Skeletal muscle cell (primary cell): ENCODE results near the gene ID3.
A peak's percentile ranks its signal among the peaks of the same experiment; 100 is the strongest.

Source experiments
- DNase-seq: peaks from one replicate; pipeline ENCODE4 v3.0.0-alpha.2; 2010; ENCODE audit warnings: low read depth
- H3K4me3 ChIP-seq: 2 replicates; pipeline ENCODE4 v1.5.1; 2011; ENCODE audit warnings: low read depth, mild to moderate bottlenecking, control low read depth, low read length, moderate library complexity

ID3 gene

GRCh38 chr1:23531562-23532094 lies 27.7 kb downstream of the ID3 start:
- no peak for DNase-seq
- peak overlapping the region; percentile 32 for H3K4me3 ChIP-seq

- no peak for DNase-seq
- peak within 1 kb of the TSS; percentile 58 for H3K4me3 ChIP-seq
These were observed 28.3 kb downstream of the ID3 start, which contains the start of gene E2F2 for GRCh38 chr1:23530747-23531561. Gene E2F2, minus strand, starts transcription at chr1:23531233. Its CDS starts 440 bp downstream, at chr1:23530793.

- H3K4me3 ChIP-seq = peak overlapping the region; percentile 58
- DNase-seq = no peak
These were observed 29.1 kb downstream of the ID3 start for GRCh38 chr1:23530087-23530746.

GRCh38 chr1:23529146-23530086 lies 29.9 kb downstream of the ID3 start:
- DNase-seq = no peak
- no peak overlapping the region for H3K4me3 ChIP-seq

- H3K4me3 ChIP-seq = no peak overlapping the region
- no peak for DNase-seq
These were observed 30.9 kb downstream of the ID3 start for GRCh38 chr1:23528250-23528978.

- no peak for DNase-seq
- no peak overlapping the region for H3K4me3 ChIP-seq
These were observed 31.4 kb downstream of the ID3 start for GRCh38 chr1:23527900-23528249.

- DNase-seq = no peak
- no peak overlapping the region for H3K4me3 ChIP-seq
These were observed 31.9 kb downstream of the ID3 start for GRCh38 chr1:23527366-23527765.

- no peak overlapping the region for H3K4me3 ChIP-seq
These were observed 32.8 kb downstream of the ID3 start for GRCh38 chr1:23526329-23527041.

GRCh38 chr1:23525558-23526250 lies 33.6 kb downstream of the ID3 start:
- no peak overlapping the region for H3K4me3 ChIP-seq
- DNase-seq = no peak

More at GRCh38 chr1:23526329-23527041, 32.8 kb downstream of the ID3 start:
- DNase-seq = no peak

- no peak for DNase-seq
- H3K4me3 ChIP-seq = no peak overlapping the region
These were observed 34.4 kb downstream of the ID3 start for GRCh38 chr1:23524716-23525401.

- no peak overlapping the region for H3K4me3 ChIP-seq
- DNase-seq = no peak
These were observed 35.1 kb downstream of the ID3 start for GRCh38 chr1:23524163-23524562.

- DNase-seq = no peak
- no peak overlapping the region for H3K4me3 ChIP-seq
These were observed 36.9 kb downstream of the ID3 start for GRCh38 chr1:23522244-23522982.

GRCh38 chr1:23521588-23521987 lies 37.7 kb downstream of the ID3 start:
- no peak for DNase-seq
- no peak overlapping the region for H3K4me3 ChIP-seq

- H3K4me3 ChIP-seq = no peak overlapping the region
- DNase-seq = no peak
These were observed 41.7 kb downstream of the ID3 start for GRCh38 chr1:23517581-23517980.

GRCh38 chr1:23515905-23516304 lies 43.4 kb downstream of the ID3 start:
- DNase-seq = no peak
- no peak overlapping the region for H3K4me3 ChIP-seq

- H3K4me3 ChIP-seq = no peak overlapping the region
- no peak for DNase-seq
These were observed 45.1 kb downstream of the ID3 start for GRCh38 chr1:23514111-23514679.
